GM23338 (cell line): Measurements from ENCODE around the gene ABCA13. TPM values are rescaled to one million over a fixed set of nuclear protein-coding genes. Genes with fewer than 3 reads are reported as not detected.

ENCODE experiments used
- ATAC-seq: fragments of 200-7000 bp; cut with Tn5 transposase; 3 replicates; pipeline ENCODE4 v1.9.1; 2020
- DNase-seq: peaks from one replicate; pipeline ENCODE4 v3.0.0-alpha.2; 2015; ENCODE audit warnings: low spot score
- H2AFZ ChIP-seq: fragments of 200-600 bp; sonication (generic); 2 replicates; pipeline ENCODE4 v1.8.0; 2016; ENCODE audit warnings: antibody characterized with exemption, mild to moderate bottlenecking, moderate library complexity
- H3F3A ChIP-seq: fragments of 200-600 bp; sonication (generic); replicated peaks from 2 replicates; pipeline ENCODE4 v1.8.0; 2017; ENCODE audit warnings: antibody characterized with exemption, mixed run types, low read depth
- H3K27ac ChIP-seq: fragments of 200-600 bp; sonication (generic); 2 replicates; pipeline ENCODE4 v1.6.1; 2016; ENCODE audit warnings: low read depth
- H3K27me3 ChIP-seq: fragments of 200-600 bp; sonication (generic); 2 replicates; pipeline ENCODE4 v1.8.0; 2016; ENCODE audit warnings: mild to moderate bottlenecking, mixed run types, moderate library complexity; ENCODE audit not compliant: insufficient read depth
- H3K36me3 ChIP-seq: fragments of 200-600 bp; sonication (generic); 2 replicates; pipeline ENCODE4 v1.8.0; 2016; ENCODE audit warnings: mild to moderate bottlenecking; ENCODE audit not compliant: insufficient read depth
- H3K4me1 ChIP-seq: fragments of 200-600 bp; sonication (generic); 2 replicates; pipeline ENCODE4 v1.8.0; 2016; ENCODE audit warnings: mild to moderate bottlenecking, moderate library complexity; ENCODE audit not compliant: insufficient read depth
- H3K4me2 ChIP-seq: fragments of 200-600 bp; sonication (generic); 2 replicates; pipeline ENCODE4 v1.7.1; 2017; ENCODE audit warnings: mixed run types
- H3K4me3 ChIP-seq: fragments of 200-600 bp; sonication (generic); 2 replicates; pipeline ENCODE4 v1.6.1; 2016; ENCODE audit warnings: mixed run types
- H3K79me2 ChIP-seq: fragments of 200-600 bp; sonication (generic); replicated peaks from 2 replicates; pipeline ENCODE4 v1.8.0; 2017; ENCODE audit warnings: mild to moderate bottlenecking; ENCODE audit not compliant: insufficient read depth
- H3K9me2 ChIP-seq: fragments of 200-600 bp; sonication (generic); 2 replicates; pipeline ENCODE4 v1.8.0; 2017; ENCODE audit not compliant: insufficient read depth
- H4K20me1 ChIP-seq: fragments of 200-600 bp; sonication (generic); replicated peaks from 2 replicates; pipeline ENCODE4 v1.8.0; 2017; ENCODE audit warnings: mild to moderate bottlenecking; ENCODE audit not compliant: insufficient read depth
- H3K27ac Mint-ChIP-seq: 2 replicates; pipeline ENCODE4 v1.8.0; 2020; ENCODE audit warnings: inconsistent platforms, mild to moderate bottlenecking, moderate library complexity, mixed read lengths
- H3K27me3 Mint-ChIP-seq: 3 replicates; pipeline ENCODE4 v1.8.0; 2022; ENCODE audit warnings: low read depth, mild to moderate bottlenecking, moderate library complexity, mixed read lengths, inconsistent platforms; ENCODE audit not compliant: insufficient read depth, poor library complexity
- H3K36me3 Mint-ChIP-seq: 3 replicates; pipeline ENCODE4 v1.8.0; 2021; ENCODE audit warnings: low read depth, mild to moderate bottlenecking, inconsistent platforms, moderate library complexity, mixed read lengths
- H3K4me1 Mint-ChIP-seq: 3 replicates; pipeline ENCODE4 v1.8.0; 2020; ENCODE audit warnings: mild to moderate bottlenecking, inconsistent platforms, mixed read lengths
- H3K4me3 Mint-ChIP-seq: 3 replicates; pipeline ENCODE4 v1.8.0; 2021; ENCODE audit warnings: moderate library complexity, mild to moderate bottlenecking, inconsistent platforms, mixed read lengths
- H3K9me3 Mint-ChIP-seq: 3 replicates; pipeline ENCODE4 v1.8.0; 2020; ENCODE audit warnings: moderate library complexity, mild to moderate bottlenecking, inconsistent platforms, mixed read lengths
- CREB1 ChIP-seq: fragments of 250-450 bp; sonication (Bioruptor Pico); IDR thresholded peaks from 2 replicates; pipeline ENCODE4 v1.5.0; 2020; ENCODE audit warnings: low read depth, mild to moderate bottlenecking, moderate library complexity
- EZH2 ChIP-seq: fragments of 200-600 bp; sonication (generic); IDR thresholded peaks from one replicate; pipeline ENCODE4 v1.8.0; 2017; ENCODE audit warnings: antibody characterized with exemption, mild to moderate bottlenecking, low read depth; ENCODE audit not compliant: unreplicated experiment
- EZH2phosphoT487 ChIP-seq: fragments of 200-600 bp; sonication (generic); IDR thresholded peaks from one replicate; pipeline ENCODE4 v1.8.1; 2018; ENCODE audit warnings: antibody characterized with exemption; ENCODE audit not compliant: unreplicated experiment
- JUNB ChIP-seq: IDR thresholded peaks from one replicate; pipeline ENCODE4 v1.6.1; 2016; ENCODE audit warnings: antibody characterized with exemption; ENCODE audit not compliant: unreplicated experiment
- NANOG ChIP-seq: IDR thresholded peaks from 2 replicates; pipeline ENCODE4 v1.6.1; 2016; ENCODE audit warnings: antibody characterized with exemption, borderline replicate concordance
- POLR2AphosphoS5 ChIP-seq: IDR thresholded peaks from 2 replicates; pipeline ENCODE4 v1.6.1; 2016; ENCODE audit warnings: antibody characterized with exemption, low read depth
- STAT1 ChIP-seq: IDR thresholded peaks from one replicate; pipeline ENCODE4 v1.6.1; 2016; ENCODE audit warnings: antibody characterized with exemption; ENCODE audit not compliant: unreplicated experiment
- ZNF114 ChIP-seq: fragments of 250-450 bp; sonication (Bioruptor Pico); IDR thresholded peaks from 2 replicates; pipeline ENCODE4 v1.5.0; 2020; ENCODE audit warnings: mild to moderate bottlenecking, moderate library complexity
- ZNF331 ChIP-seq: fragments of 250-450 bp; sonication (Bioruptor Pico); IDR thresholded peaks from 2 replicates; pipeline ENCODE4 v1.5.0; 2020; ENCODE audit warnings: low read depth, mild to moderate bottlenecking, moderate library complexity
- polyA plus RNA-seq: library from polyadenylated mRNA; unstranded; fragments of >200 nt; fragmentation: Nextera tagmentation; extraction: Ambion mirVana; gene quantifications from 2 replicates; pipeline ENCODE4 v1.2.1, GENCODE V29; 2016
- total RNA-seq: library from RNA; depleted of rRNA; stranded (reverse); fragments of >200 nt; shearing (Covaris generic); gene quantifications from 2 replicates; pipeline ENCODE4 v1.2.3, GENCODE V29; 2014
- TF ChIP-seq, protein P1 (sequence below): fragments of 250-450 bp; sonication (Bioruptor Pico); IDR thresholded peaks from 2 replicates; pipeline ENCODE4 v1.5.0; 2020; ENCODE audit warnings: mild to moderate bottlenecking, moderate library complexity
- TF ChIP-seq, protein P2 (sequence below), 2 experiments: fragments of 200-600 bp in 1 of 2; sonication (generic) in 1 of 2; conservative IDR thresholded peaks; 2 replicates each; pipeline versions ENCODE4 v1.5.1 to v1.6.1; 2016 to 2017; ENCODE audit warnings: antibody characterized with exemption in 2 of 2, low read depth in 2 of 2, mild to moderate bottlenecking in 2 of 2, moderate library complexity in 1 of 2
- TF ChIP-seq, protein P3 (sequence below): IDR thresholded peaks from one replicate; pipeline ENCODE4 v1.6.1; 2018; ENCODE audit warnings: antibody characterized with exemption; ENCODE audit not compliant: unreplicated experiment
- TF ChIP-seq, protein P4 (sequence below): IDR thresholded peaks from 2 replicates; pipeline ENCODE4 v1.6.1; 2016; ENCODE audit warnings: antibody characterized with exemption

ABCA13 gene
- total and polyA plus RNA-seq, 2 experiments from 2014 or later, result 0.21 TPM; not detected in 1

DNA sequence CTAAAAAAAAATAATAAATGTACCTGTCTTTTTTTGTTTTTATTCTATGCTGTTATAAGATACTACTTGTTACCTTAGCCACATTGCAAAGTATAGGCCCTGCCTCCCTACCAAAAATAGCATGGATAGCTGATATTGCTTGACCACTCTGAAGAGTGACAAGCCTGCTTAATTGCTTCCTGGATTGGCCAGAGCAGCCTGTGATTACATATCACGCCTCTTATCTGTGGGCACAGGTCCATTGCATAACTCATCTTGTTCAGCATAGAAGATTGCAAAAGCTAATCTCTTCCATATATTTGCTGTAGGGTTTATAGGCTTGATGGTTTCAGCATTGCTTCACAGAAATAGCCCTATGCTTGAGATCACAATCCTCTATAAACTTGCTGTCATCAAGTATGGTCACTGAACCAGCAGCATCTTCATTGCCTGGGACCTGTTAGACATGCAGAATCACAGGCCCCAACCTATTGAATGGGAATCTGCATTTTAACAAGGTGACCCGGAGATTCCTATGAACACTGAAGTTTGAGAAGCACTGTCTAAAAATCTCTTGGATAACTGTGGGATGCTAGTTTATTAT is 472.3 kb downstream of the ABCA13 start:
- H3K4me1 Mint-ChIP-seq, result 0 out of 3 replicates have a peak, but pooled peaks cover 2% of the 10 kb centered on the region
- H3K27ac Mint-ChIP-seq, result no peak overlapping the region
- ATAC-seq (no peak), DNase-seq (no peak)
- H3K36me3 Mint-ChIP-seq, result no peaks in the 10 kb centered on the region
- no peaks in the 10 kb centered on the region for H3K27me3 Mint-ChIP-seq
- Histone ChIP-seq H3K4me1 (no peaks in the 10 kb centered on the region), H3K9me2 (peaks cover 4% of the 10 kb centered on the region; the same call in 1 of the 2 replicates), H4K20me1 (no peaks in the 10 kb centered on the region), H3K4me2 (no peak overlapping the region), H3K27ac (no peak overlapping the region), H3K4me3 (no peak overlapping the region), H2AFZ (no peak overlapping the region), H3K27me3 (no peaks in the 10 kb centered on the region), H3F3A (no peaks in the 10 kb centered on the region), H3K79me2 (no peaks in the 10 kb centered on the region), H3K36me3 (no peaks in the 10 kb centered on the region)
- no peaks in the 10 kb centered on the region for H3K9me3 Mint-ChIP-seq
- TF ChIP-seq EZH2phosphoT487, result no peak
- TF ChIP-seq, protein P1, sequence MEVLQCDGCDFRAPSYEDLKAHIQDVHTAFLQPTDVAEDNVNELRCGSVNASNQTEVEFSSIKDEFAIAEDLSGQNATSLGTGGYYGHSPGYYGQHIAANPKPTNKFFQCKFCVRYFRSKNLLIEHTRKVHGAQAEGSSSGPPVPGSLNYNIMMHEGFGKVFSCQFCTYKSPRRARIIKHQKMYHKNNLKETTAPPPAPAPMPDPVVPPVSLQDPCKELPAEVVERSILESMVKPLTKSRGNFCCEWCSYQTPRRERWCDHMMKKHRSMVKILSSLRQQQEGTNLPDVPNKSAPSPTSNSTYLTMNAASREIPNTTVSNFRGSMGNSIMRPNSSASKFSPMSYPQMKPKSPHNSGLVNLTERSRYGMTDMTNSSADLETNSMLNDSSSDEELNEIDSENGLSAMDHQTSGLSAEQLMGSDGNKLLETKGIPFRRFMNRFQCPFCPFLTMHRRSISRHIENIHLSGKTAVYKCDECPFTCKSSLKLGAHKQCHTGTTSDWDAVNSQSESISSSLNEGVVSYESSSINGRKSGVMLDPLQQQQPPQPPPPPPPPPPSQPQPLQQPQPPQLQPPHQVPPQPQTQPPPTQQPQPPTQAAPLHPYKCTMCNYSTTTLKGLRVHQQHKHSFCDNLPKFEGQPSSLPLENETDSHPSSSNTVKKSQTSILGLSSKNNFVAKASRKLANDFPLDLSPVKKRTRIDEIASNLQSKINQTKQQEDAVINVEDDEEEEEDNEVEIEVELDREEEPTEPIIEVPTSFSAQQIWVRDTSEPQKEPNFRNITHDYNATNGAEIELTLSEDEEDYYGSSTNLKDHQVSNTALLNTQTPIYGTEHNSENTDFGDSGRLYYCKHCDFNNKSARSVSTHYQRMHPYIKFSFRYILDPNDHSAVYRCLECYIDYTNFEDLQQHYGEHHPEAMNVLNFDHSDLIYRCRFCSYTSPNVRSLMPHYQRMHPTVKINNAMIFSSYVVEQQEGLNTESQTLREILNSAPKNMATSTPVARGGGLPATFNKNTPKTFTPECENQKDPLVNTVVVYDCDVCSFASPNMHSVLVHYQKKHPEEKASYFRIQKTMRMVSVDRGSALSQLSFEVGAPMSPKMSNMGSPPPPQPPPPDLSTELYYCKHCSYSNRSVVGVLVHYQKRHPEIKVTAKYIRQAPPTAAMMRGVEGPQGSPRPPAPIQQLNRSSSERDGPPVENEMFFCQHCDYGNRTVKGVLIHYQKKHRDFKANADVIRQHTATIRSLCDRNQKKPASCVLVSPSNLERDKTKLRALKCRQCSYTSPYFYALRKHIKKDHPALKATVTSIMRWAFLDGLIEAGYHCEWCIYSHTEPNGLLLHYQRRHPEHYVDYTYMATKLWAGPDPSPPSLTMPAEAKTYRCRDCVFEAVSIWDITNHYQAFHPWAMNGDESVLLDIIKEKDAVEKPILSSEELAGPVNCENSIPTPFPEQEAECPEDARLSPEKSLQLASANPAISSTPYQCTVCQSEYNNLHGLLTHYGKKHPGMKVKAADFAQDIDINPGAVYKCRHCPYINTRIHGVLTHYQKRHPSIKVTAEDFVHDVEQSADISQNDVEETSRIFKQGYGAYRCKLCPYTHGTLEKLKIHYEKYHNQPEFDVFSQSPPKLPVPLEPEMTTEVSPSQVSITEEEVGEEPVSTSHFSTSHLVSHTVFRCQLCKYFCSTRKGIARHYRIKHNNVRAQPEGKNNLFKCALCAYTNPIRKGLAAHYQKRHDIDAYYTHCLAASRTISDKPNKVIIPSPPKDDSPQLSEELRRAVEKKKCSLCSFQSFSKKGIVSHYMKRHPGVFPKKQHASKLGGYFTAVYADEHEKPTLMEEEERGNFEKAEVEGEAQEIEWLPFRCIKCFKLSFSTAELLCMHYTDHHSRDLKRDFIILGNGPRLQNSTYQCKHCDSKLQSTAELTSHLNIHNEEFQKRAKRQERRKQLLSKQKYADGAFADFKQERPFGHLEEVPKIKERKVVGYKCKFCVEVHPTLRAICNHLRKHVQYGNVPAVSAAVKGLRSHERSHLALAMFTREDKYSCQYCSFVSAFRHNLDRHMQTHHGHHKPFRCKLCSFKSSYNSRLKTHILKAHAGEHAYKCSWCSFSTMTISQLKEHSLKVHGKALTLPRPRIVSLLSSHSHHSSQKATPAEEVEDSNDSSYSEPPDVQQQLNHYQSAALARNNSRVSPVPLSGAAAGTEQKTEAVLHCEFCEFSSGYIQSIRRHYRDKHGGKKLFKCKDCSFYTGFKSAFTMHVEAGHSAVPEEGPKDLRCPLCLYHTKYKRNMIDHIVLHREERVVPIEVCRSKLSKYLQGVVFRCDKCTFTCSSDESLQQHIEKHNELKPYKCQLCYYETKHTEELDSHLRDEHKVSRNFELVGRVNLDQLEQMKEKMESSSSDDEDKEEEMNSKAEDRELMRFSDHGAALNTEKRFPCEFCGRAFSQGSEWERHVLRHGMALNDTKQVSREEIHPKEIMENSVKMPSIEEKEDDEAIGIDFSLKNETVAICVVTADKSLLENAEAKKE (CRISPR knock-in tag), result no peak
- no peak for TF ChIP-seq NANOG
- TF ChIP-seq, protein P2, sequence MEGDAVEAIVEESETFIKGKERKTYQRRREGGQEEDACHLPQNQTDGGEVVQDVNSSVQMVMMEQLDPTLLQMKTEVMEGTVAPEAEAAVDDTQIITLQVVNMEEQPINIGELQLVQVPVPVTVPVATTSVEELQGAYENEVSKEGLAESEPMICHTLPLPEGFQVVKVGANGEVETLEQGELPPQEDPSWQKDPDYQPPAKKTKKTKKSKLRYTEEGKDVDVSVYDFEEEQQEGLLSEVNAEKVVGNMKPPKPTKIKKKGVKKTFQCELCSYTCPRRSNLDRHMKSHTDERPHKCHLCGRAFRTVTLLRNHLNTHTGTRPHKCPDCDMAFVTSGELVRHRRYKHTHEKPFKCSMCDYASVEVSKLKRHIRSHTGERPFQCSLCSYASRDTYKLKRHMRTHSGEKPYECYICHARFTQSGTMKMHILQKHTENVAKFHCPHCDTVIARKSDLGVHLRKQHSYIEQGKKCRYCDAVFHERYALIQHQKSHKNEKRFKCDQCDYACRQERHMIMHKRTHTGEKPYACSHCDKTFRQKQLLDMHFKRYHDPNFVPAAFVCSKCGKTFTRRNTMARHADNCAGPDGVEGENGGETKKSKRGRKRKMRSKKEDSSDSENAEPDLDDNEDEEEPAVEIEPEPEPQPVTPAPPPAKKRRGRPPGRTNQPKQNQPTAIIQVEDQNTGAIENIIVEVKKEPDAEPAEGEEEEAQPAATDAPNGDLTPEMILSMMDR (conservative IDR thresholded peaks at IDR 0.05; ENCODE audit: low read depth in 2 of 2), result no peak
- TF ChIP-seq, protein P3, sequence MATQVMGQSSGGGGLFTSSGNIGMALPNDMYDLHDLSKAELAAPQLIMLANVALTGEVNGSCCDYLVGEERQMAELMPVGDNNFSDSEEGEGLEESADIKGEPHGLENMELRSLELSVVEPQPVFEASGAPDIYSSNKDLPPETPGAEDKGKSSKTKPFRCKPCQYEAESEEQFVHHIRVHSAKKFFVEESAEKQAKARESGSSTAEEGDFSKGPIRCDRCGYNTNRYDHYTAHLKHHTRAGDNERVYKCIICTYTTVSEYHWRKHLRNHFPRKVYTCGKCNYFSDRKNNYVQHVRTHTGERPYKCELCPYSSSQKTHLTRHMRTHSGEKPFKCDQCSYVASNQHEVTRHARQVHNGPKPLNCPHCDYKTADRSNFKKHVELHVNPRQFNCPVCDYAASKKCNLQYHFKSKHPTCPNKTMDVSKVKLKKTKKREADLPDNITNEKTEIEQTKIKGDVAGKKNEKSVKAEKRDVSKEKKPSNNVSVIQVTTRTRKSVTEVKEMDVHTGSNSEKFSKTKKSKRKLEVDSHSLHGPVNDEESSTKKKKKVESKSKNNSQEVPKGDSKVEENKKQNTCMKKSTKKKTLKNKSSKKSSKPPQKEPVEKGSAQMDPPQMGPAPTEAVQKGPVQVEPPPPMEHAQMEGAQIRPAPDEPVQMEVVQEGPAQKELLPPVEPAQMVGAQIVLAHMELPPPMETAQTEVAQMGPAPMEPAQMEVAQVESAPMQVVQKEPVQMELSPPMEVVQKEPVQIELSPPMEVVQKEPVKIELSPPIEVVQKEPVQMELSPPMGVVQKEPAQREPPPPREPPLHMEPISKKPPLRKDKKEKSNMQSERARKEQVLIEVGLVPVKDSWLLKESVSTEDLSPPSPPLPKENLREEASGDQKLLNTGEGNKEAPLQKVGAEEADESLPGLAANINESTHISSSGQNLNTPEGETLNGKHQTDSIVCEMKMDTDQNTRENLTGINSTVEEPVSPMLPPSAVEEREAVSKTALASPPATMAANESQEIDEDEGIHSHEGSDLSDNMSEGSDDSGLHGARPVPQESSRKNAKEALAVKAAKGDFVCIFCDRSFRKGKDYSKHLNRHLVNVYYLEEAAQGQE, result no peak
- TF ChIP-seq JUNB, result no peak
- TF ChIP-seq, protein P4, sequence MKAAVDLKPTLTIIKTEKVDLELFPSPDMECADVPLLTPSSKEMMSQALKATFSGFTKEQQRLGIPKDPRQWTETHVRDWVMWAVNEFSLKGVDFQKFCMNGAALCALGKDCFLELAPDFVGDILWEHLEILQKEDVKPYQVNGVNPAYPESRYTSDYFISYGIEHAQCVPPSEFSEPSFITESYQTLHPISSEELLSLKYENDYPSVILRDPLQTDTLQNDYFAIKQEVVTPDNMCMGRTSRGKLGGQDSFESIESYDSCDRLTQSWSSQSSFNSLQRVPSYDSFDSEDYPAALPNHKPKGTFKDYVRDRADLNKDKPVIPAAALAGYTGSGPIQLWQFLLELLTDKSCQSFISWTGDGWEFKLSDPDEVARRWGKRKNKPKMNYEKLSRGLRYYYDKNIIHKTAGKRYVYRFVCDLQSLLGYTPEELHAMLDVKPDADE, result no peak
- no peak for TF ChIP-seq POLR2AphosphoS5
- no peak for TF ChIP-seq EZH2
- TF ChIP-seq ZNF114 (CRISPR knock-in tag), result no peak
- no peak for TF ChIP-seq CREB1 (CRISPR knock-in tag)
- TF ChIP-seq STAT1, result no peak
- TF ChIP-seq ZNF331, result no peak
- no peak overlapping the region for H3K4me3 Mint-ChIP-seq
